ENCODE measurements around the gene THEM4. TPM values are rescaled to one million over a fixed set of nuclear protein-coding genes. Genes with fewer than 3 reads are reported as not detected.
"Not testable (repeated sequence)": the region's sequence is repeated elsewhere in the genome, so short reads cannot be mapped to it uniquely, and the experiment has no call there.

THEM4 gene
- total and polyA plus RNA-seq, 12 donors, result 13.9 to 32.5 (median 16.2) TPM

GRCh38 chr1:151882918-151883317 is 26.4 kb downstream of the THEM4 start:
- 96 to 97% methylated on average over 5 of the region's 5 CpGs for WGBS, 2 donors
- DNase-seq; H3K9me3 ChIP-seq; intact Hi-C loops (cut with DNase I); H3K27me3 ChIP-seq; ATAC-seq; H3K27ac ChIP-seq; H3K4me1 ChIP-seq; H3K4me3 ChIP-seq: not testable (repeated sequence)
- H3K36me3 ChIP-seq, result peaks cover 0 to 30% (median 5%) of the 10 kb centered on the region in 9 donors

GRCh38 chr1:151882466-151882865 is 26.8 kb downstream of the THEM4 start:
- no peak for ATAC-seq
- 97 to 98% methylated on average over 2 of the region's 2 CpGs for WGBS, 2 donors
- H3K27ac ChIP-seq, result no peak overlapping the region
- no peak overlapping the region for H3K4me3 ChIP-seq
- no peak for TF ChIP-seq CTCF (IDR thresholded peaks at IDR 0.05)
- H3K9me3 ChIP-seq, result peaks cover 0 to 6% (median 0%) of the 10 kb centered on the region in 11 donors
- no peaks in the 10 kb centered on the region for H3K27me3 ChIP-seq
- H3K4me1 ChIP-seq, result no peaks in the 10 kb centered on the region
- intact Hi-C loops (cut with DNase I), result no loop called here
- DNase-seq, result no peak
- peaks cover 0 to 26% (median under 1%) of the 10 kb centered on the region in 9 donors for H3K36me3 ChIP-seq

GRCh38 chr1:151881479-151881878 is 27.8 kb downstream of the THEM4 start:
- Histone ChIP-seq H3K27me3 (no peaks in the 10 kb centered on the region), H3K9me3 (no peaks in the 10 kb centered on the region), H3K4me3 (no peak overlapping the region), H3K27ac (no peak overlapping the region), H3K4me1 (no peaks in the 10 kb centered on the region), H3K36me3 (peaks cover 0 to 24% (median 0%) of the 10 kb centered on the region in 9 donors)
- intact Hi-C loops (cut with DNase I), result no loop called here
- no peak for ATAC-seq
- DNase-seq, result no peak
- peak in 1 of 9 donors; percentile 18 for TF ChIP-seq CTCF (IDR thresholded peaks at IDR 0.05)
- WGBS, 2 donors, result 49 to 59% methylated on average over 2 of the region's 2 CpGs

GRCh38 chr1:151875419-151876097 is 33.8 kb downstream of the THEM4 start:
- H3K27ac ChIP-seq, result no peak overlapping the region
- 95 to 100% methylated on average over 1 of the region's 1 CpG for WGBS, 2 donors
- no peaks in the 10 kb centered on the region for H3K4me1 ChIP-seq
- intact Hi-C loops (cut with DNase I), result no loop called here
- no peak for TF ChIP-seq CTCF (IDR thresholded peaks at IDR 0.05)
- H3K27me3 ChIP-seq, result no peaks in the 10 kb centered on the region
- no peaks in the 10 kb centered on the region for H3K9me3 ChIP-seq
- DNase-seq (no peak), ATAC-seq (no peak)
- peaks cover 0 to 44% (median 13%) of the 10 kb centered on the region in 9 donors for H3K36me3 ChIP-seq
- no peak overlapping the region for H3K4me3 ChIP-seq

GRCh38 chr1:151872776-151873175 is 36.5 kb downstream of the THEM4 start:
- WGBS, 2 donors, result 63 to 68% methylated on average over 9 of the region's 9 CpGs
- peaks cover 0 to 44% (median 13%) of the 10 kb centered on the region in 9 donors for H3K36me3 ChIP-seq
- H3K9me3 ChIP-seq; DNase-seq; ATAC-seq; H3K4me1 ChIP-seq; H3K4me3 ChIP-seq; intact Hi-C loops (cut with DNase I); H3K27me3 ChIP-seq; H3K27ac ChIP-seq: not testable (repeated sequence)

Measured in heart right ventricle (tissue), 16 donors.